Activated CD8-positive, alpha-beta memory T cell treated with anti-CD3 and anti-CD28 coated beads for 48 hours (primary cell): ENCODE measurements around the gene GABRE.
"Not testable (repeated sequence)": the region's sequence is repeated elsewhere in the genome, so short reads cannot be mapped to it uniquely, and the experiment has no call there.

Experiments used
- DNase-seq, 3 experiments: peaks; one replicate each; pipeline ENCODE4 v3.0.0-alpha.2; 2020; ENCODE audit warnings: low read depth in 2 of 3, low spot score in 2 of 3

The GABRE gene

DNA sequence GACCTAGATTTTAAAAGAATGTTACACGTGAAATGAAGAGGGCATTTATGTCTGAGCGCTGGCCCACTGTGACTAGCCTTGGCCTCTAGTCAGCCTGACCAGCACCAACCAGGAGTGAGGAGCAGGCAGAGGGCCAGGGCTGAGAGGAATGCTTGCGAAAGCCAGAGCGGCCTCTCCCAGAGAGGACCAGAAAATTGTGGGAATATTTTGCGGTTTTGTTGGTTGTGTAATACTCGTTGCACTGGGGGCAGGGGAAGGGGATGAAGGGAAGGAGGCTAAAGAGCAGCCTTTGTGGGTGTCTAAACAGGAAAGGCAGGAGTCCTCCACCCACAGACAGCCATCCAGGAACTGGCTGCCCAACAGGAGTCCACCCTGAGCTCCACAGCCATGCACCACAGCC, 3.8 kb downstream of the GABRE start:
- DNase-seq, result no peak

DNA sequence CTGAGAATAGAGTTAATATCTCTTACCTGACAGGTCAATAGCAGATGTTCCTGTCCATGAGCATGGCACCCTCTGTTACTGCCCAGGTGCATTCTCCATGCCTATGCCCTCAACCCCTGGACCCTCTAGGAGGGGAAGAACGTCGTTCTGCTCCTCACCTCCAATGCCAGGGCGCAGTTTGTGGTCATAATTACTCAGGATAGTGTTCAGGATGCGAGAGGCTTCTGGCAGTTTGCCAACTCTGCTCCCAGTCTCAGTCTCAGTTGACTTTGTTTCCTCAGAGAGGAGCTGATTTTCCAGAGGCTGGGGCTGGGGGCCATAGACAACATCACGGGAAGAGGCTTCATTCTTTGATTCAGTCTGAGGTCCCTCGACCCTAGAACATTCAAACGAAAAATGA, 4.4 kb downstream of the GABRE start:
- DNase-seq, result no peak

DNA sequence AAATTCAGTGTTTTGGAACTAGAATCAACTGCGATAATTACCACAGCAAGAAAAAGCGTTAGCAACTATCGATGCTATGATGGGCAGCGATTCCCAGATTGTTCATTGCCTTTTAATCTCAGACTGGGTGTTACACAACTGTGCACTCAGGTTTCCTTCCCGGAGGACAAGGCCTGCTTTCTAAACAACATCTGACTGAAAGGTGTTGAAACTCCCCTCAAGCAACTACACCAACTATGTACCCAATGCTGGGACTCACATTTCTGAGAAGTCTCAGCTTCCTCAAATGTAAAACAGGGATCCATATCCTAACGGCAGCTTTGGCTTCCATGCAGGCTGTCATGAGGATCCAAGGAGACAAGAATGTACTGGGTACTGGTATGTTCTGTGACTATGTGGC, 8.2 kb downstream of the GABRE start:
- no peak for DNase-seq

DNA sequence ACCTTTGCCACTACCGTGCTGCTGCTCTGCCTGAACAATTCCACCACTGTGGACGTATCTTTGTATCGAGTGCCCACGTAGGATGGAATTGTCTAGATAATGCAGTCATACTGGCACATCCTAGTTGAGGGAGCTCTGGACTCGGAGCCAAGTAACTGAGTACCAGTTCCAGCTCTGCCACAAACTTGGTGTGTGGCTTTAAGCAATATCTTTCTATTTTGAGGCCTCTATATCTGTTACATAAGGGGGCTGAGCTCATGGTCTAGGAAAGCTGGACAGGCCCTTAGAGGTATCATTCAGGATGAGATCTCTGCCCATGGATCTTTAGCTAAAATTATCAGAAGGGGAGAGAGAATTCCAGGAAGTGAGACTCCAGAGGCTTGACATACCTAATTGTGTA, 12.4 kb downstream of the GABRE start:
- DNase-seq, result no peak

GRCh38 chrX:151958101-151958500, 16.4 kb downstream of the GABRE start:
- no peak for DNase-seq

GRCh38 chrX:151954730-151955129, 19.7 kb downstream of the GABRE start:
- no peak for DNase-seq

DNA sequence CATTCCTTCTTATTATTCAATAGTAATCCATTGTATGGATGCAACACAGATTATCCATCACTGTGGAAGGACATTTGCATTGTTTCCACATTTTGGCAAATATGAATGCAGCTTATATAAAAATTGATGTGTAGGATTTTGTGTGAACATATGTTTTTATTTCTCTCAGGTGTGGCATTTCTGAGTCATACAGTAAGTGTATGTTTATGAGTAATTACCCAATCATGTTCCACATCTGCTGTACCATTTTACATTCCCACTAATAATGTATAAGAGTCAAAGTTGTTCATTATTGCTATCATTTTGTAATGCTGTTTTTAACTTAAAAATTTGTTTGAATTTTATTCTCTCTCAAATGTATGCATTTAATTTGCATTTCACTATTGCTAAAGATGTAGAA, 36.3 kb downstream of the GABRE start:
- DNase-seq, result no peak

DNA sequence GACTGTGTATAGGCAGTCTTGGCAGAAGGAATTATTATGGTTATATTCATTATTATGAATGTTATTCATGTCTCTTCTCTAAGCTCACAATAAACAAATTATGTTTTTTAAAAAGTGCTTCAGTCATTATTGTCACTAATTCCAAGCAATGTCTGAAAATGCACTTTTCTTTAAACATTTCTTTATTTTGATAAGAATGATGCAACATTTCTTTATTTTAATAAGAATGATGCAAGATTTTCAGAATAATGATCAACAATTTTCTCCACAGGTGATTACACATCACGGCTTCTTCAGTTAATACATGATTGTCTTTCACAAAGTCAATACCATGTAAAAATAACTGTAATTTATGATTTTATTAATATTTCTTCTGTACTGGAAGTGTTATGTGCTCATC, 39.1 kb downstream of the GABRE start:
- no peak for DNase-seq

GRCh38 chrX:151929126-151929525, 45.4 kb downstream of the GABRE start:
- DNase-seq, result no peak

DNA sequence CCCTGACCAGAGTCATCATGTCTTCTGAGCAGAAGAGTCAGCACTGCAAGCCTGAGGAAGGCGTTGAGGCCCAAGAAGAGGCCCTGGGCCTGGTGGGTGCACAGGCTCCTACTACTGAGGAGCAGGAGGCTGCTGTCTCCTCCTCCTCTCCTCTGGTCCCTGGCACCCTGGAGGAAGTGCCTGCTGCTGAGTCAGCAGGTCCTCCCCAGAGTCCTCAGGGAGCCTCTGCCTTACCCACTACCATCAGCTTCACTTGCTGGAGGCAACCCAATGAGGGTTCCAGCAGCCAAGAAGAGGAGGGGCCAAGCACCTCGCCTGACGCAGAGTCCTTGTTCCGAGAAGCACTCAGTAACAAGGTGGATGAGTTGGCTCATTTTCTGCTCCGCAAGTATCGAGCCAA, 50.8 kb downstream of the GABRE start:
- DNase-seq, result no peak

GRCh38 chrX:151922692-151923091, 51.8 kb downstream of the GABRE start:
- no peak for DNase-seq

DNA sequence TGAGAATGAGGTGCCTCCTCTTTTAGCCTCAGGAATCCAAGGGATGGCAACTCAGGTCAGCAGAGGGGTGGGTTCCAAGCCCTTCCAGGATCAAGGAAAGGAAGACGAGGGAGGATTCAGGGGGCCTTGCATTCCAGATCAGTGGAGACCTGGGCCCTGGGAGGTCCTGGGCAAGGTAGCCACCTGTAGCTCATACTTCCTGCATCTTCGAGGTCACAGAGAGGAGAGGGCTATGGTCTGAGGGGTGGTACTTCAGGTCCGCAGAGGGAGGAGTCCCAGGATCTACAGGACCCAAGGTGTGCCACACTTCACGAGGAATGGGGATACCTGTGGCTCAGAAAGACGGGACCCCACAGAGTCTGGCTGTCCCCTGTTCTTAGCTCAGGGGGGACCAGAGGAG, 52.6 kb downstream of the GABRE start:
- no peak for DNase-seq

- DNase-seq, result no peak
Observed at GRCh38 chrX:151921292-151921691, 53.2 kb downstream of the GABRE start.

DNA sequence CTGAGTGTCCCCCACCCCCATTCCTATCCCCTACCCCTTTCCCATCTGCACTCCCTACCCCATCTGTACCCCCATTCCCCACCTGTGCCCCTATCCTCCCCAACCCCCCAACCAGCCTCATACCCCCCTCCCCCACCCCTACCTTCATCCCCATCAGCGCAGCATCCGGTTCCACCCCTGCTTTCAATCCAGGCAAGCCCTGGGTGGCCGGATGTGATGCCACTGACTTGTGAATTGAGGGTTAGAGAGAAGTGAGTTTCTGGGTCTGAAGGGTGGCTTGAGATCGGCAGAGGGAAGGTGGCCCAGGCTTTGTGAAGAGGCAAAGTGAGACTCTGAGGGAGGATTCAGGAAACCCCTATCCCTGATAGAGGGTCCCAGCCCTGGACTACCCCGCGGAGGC, 53.9 kb downstream of the GABRE start:
- no peak for DNase-seq

DNA sequence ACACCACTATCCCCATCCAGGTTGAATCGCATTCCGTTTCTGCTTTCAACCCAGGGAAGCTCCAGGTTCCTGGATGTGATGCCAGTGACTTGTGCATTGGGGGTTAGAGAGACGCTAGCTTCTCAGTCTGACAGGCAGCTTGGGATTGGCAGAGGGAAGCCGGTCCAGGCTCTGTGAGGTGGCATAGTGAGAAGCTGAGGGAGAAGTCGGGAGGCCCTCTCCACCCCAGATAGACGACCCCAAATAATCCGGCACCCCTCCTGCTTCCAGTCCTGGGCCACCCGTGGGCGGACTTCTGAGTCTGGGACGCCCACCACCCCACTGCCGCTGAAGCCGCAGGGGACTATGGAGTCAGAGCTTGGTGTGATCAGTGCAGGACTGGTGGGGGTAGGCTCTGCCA, 54.4 kb downstream of the GABRE start:
- DNase-seq, result no peak

DNA sequence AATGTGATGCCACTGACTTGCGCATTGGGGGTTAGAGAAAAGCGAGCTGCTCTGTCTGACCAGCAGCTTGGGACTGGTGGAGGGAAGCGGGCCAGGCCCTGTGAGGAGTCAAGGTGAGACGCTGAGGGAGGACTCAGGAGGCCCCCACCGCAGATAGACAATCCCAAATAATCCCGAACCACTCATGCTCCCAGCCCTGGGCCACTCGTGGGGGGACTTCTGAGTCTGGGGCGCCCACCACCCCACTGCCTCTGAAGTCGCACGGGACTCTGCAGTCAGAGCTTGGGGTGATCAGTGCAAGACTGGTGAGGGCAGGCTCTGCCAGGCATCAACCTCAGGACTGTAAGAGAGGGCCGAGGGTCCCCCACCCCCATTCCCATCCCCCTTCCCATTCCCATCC, 54.9 kb downstream of the GABRE start:
- no peak for DNase-seq

GRCh38 chrX:151918736-151919135, 55.7 kb downstream of the GABRE start:
- DNase-seq, result not testable (repeated sequence)

DNA sequence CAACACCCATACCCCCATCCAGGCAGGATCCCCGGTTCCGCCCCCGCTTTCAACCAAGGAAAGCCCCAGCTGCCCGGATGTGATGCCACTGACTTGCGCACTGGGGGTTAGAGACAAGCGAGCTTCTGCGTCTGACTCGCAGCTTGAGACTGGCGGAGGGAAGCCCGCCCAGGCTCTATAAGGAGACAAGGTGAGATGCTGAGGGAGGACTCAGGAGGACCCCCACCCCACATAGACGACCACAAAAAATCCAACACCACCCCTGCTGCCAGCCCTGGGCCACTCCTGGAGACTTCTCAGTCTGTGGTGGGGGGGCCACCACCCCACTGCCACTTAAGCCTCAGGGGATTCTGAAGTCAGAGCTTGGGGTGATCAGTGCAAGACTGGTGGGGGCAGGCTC, 61.7 kb downstream of the GABRE start, which contains the start of gene MAGEA4:
MAGEA4 (plus strand) TSS at position 110 of the 400 bp plus-strand sequence. CDS start 10,776 bp downstream, outside the sequence.
- DNase-seq, result no peak

DNA sequence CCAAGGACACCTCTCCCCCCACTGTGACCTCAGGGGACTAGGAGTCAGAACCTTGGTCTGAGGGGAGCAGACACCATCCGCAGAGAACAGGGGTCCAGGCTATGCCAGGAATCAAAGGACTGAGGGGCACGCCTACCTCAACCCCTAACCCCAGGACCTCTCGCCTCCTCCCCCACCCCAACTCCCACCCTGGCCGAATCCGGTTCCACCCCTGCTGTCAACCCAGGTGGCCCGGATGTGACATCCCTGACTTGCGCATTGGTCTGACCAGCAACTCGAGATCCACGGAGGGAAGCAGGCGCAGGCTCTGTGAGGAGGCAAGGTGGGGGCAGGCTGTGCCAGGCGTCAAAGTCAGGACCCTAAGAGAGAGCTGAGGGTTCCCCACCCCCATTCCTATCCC, 62.3 kb downstream of the GABRE start:
- DNase-seq, result no peak

GRCh38 chrX:151904989-151905388, 69.5 kb downstream of the GABRE start:
- no peak for DNase-seq
